Stimulated activated CD4-positive, alpha-beta T cell treated with anti-CD3 and anti-CD28 coated beads, Interleukin-4, amount 100 ng/mL, for 24 hours (primary cell): ENCODE results near the gene PDE6A.

ENCODE experiments used
- DNase-seq: peaks from one replicate; pipeline ENCODE4 v3.0.0-alpha.2; 2020

Gene PDE6A

GRCh38 chr5:149833116-149833827, 111.3 kb downstream of the PDE6A start:
- DNase-seq = no peak

GRCh38 chr5:149832636-149833035, 112.0 kb downstream of the PDE6A start:
- no peak for DNase-seq

GRCh38 chr5:149831492-149831891, 113.1 kb downstream of the PDE6A start:
- DNase-seq = peak; percentile 44

GRCh38 chr5:149830579-149830978, 114.0 kb downstream of the PDE6A start:
- no peak for DNase-seq

GRCh38 chr5:149829954-149830353, 114.6 kb downstream of the PDE6A start:
- DNase-seq = no peak

GRCh38 chr5:149828161-149829011, 116.2 kb downstream of the PDE6A start:
- DNase-seq = peak; percentile 84

GRCh38 chr5:149827546-149827945, 117.0 kb downstream of the PDE6A start:
- DNase-seq = no peak

- DNase-seq = no peak
These were observed 117.5 kb downstream of the PDE6A start for GRCh38 chr5:149827086-149827485.

GRCh38 chr5:149826574-149826973, 118.0 kb downstream of the PDE6A start:
- no peak for DNase-seq

- no peak for DNase-seq
These were observed 119.7 kb downstream of the PDE6A start for GRCh38 chr5:149824846-149825245.

GRCh38 chr5:149824120-149824519, 120.5 kb downstream of the PDE6A start:
- no peak for DNase-seq

GRCh38 chr5:149823375-149823774, 121.2 kb downstream of the PDE6A start:
- DNase-seq = no peak

GRCh38 chr5:149822301-149822700, 122.3 kb downstream of the PDE6A start:
- DNase-seq = no peak

GRCh38 chr5:149820536-149821510, 123.8 kb downstream of the PDE6A start:
- no peak for DNase-seq

GRCh38 chr5:149820012-149820411, 124.6 kb downstream of the PDE6A start:
- DNase-seq = no peak

- DNase-seq = no peak
These were observed 126.5 kb downstream of the PDE6A start for GRCh38 chr5:149818116-149818515.

- no peak for DNase-seq
These were observed 127.0 kb downstream of the PDE6A start for GRCh38 chr5:149817539-149818060.

GRCh38 chr5:149816661-149817060, 127.9 kb downstream of the PDE6A start:
- DNase-seq = no peak

- DNase-seq = no peak
These were observed 133.1 kb downstream of the PDE6A start for GRCh38 chr5:149811453-149811852.

GRCh38 chr5:149810856-149811255, 133.7 kb downstream of the PDE6A start:
- DNase-seq = no peak

GRCh38 chr5:149809931-149810691, 134.5 kb downstream of the PDE6A start:
- DNase-seq = no peak
